GM20000 (cell line): ENCODE measurements around the gene MLEC.

Source experiments
- DNase-seq: peaks from one replicate; pipeline ENCODE4 v3.0.0; 2012; ENCODE audit warnings: low spot score
- TF ChIP-seq, protein P1 (sequence below): IDR thresholded peaks from 2 replicates; pipeline ENCODE4 v1.5.1; 2012; ENCODE audit warnings: mild to moderate bottlenecking, control low read depth; ENCODE audit errors: extremely low read depth, missing control alignments

Gene MLEC

DNA sequence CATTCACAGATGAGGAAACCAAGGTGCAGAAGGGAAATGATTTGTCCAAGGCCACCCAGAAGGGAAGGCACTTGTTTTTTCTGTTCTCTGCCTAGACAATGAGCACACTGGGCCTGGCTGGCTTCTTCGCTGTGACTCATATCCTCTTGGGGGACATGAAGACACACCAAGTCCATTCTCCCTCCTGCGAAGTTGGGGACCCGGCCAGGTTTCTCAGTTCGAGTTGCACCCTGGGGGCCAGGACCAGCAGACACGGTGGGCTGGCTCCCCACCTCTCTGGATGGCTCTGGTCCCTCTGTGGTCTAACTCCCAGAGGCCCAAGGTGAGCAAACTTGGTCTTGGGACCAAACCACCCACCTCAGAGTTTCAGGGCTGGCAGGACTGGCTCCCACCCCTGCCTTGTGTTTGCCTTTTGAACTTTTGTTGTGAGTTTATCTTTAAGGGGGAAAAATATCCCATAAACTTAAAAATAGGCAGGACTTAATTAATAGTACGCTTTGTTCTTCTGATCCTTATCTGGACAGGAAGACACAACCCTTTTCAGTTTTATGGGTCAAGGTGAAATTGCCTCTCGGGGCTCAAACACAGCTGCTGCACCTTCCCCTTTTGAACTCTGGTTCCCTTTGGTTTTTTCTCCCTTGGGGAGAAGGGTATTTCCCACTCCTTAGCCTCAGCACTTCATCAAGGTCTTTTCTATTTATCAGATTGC, 9.0 kb upstream of the MLEC start:
- TF ChIP-seq, protein P1, sequence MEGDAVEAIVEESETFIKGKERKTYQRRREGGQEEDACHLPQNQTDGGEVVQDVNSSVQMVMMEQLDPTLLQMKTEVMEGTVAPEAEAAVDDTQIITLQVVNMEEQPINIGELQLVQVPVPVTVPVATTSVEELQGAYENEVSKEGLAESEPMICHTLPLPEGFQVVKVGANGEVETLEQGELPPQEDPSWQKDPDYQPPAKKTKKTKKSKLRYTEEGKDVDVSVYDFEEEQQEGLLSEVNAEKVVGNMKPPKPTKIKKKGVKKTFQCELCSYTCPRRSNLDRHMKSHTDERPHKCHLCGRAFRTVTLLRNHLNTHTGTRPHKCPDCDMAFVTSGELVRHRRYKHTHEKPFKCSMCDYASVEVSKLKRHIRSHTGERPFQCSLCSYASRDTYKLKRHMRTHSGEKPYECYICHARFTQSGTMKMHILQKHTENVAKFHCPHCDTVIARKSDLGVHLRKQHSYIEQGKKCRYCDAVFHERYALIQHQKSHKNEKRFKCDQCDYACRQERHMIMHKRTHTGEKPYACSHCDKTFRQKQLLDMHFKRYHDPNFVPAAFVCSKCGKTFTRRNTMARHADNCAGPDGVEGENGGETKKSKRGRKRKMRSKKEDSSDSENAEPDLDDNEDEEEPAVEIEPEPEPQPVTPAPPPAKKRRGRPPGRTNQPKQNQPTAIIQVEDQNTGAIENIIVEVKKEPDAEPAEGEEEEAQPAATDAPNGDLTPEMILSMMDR, result no peak
- peak; percentile 63 for DNase-seq

DNA sequence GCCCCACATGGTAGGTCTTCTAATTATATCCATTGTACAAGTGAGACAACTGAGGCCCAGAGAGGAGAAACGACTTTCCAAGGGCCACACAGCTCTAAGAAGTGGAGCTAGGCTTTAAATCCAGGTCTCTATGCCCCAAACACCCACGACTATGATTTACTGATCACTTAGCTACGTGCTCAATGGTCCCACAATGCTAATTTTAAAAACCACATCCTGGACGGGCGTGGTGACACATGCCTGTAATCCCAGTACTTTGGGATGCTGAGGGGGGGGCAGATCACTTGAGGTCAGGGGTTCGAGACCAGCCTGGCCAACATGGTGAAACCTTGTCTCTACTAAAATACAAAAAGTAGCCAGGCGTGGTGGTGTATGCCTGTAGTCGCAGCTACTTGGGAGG, 8.4 kb upstream of the MLEC start:
- DNase-seq, result no peak
- TF ChIP-seq, protein P1, result no peak

DNA sequence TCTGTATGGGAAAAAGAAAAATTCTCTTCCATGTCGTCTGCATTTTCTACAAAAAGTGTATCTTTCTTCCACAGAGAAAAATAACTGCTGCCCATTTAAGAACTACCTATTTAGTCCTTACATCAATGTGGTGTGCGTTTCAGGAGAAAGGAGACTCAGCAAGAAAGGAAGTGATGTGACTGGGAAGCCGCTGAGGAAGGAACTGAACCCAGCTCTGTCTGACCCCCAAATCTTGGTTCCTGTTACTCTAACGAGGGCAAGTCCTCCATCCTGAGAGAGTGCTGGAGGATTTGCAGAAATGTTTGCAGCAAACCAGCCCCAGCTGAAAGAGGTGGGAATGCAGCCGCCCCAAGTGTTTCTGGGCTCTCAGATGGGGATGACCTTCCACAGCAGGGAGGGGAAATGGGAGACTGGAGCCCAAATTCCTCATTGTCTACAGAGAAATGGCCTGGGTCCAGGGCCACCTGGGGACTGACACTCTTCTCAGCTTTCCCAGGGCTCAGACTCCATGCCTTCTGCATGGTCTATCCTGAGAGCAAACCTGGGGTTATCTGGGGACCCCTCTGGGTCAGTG, 6.7 kb upstream of the MLEC start:
- no peak for DNase-seq

DNA sequence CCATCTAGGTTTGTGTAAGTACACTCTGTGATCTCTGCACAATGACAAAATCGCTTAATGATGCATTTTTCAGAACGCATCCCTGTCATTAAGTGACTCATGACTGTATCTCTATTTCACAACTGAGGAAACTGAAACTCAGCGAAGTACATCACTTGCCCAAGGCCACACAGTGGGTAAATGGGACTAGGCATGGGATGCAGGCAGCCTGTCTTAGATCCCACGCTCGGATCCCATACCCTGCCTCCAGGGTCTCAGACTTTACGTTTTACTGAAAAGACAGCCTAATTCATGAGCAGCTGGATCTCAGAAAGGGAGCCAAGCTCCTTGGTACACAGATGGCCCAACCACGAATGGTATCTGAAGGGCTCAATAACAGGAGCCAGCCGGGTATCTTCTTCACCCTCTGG, 2.4 kb upstream of the MLEC start:
- TF ChIP-seq, protein P1, result no peak
- DNase-seq, result no peak

More for the DNA sequence above, 6.7 kb upstream of the MLEC start:
- TF ChIP-seq, protein P1, result no peak

- no peak for DNase-seq
- TF ChIP-seq, protein P1, result no peak
Observed at GRCh38 chr12:120685522-120685921, 1.4 kb upstream of the MLEC start.

- TF ChIP-seq, protein P1, result no peak
- peak; percentile 92 for DNase-seq
Observed at GRCh38 chr12:120686151-120686689, 729 bp upstream of the MLEC start.

DNA sequence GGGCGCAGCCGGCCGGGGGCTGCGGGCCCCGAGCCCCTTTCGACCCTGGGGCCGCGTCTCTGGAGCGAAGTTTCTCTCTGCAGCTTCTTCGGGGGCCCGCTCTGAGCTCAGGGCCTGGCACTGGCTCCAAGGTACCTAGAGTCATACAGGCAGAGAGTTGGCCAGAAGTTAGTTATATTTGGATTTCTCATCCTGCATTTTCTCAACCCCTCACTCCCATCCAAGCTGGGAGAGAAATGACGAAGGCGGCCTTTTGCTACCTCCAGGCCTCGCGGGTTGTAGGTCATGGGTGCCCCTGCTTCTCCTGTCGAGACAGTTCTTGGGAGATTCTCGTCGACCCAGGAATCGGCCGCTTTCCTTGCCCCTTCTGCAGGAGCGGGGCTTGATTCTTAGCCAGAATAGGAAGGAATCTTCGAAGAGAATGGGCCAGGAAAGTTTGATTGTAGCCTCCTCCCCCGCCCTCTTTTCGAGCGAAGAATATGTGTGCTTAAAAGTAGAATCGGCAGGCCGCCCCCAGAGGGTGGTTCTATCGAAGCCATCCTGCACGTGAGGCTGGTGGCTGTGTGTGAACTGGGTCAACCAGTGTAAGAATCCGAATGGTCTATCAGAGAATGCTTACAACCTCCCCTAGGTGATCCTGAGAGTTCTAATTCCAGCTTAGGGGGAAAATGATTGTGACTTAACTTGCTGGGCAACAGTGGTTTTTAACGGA, 785 bp downstream of the MLEC start:
- TF ChIP-seq, protein P1, result no peak
- no peak for DNase-seq
